Ammon's horn (tissue), 1 donor: ENCODE measurements around the gene ACAD10.
"Not testable (repeated sequence)": the region's sequence is repeated elsewhere in the genome, so short reads cannot be mapped to it uniquely, and the experiment has no call there.

ENCODE experiments used
- DNase-seq: peaks from one replicate; pipeline ENCODE4 v3.0.0-alpha.2; 2016; ENCODE audit warnings: low spot score

Gene ACAD10

DNA sequence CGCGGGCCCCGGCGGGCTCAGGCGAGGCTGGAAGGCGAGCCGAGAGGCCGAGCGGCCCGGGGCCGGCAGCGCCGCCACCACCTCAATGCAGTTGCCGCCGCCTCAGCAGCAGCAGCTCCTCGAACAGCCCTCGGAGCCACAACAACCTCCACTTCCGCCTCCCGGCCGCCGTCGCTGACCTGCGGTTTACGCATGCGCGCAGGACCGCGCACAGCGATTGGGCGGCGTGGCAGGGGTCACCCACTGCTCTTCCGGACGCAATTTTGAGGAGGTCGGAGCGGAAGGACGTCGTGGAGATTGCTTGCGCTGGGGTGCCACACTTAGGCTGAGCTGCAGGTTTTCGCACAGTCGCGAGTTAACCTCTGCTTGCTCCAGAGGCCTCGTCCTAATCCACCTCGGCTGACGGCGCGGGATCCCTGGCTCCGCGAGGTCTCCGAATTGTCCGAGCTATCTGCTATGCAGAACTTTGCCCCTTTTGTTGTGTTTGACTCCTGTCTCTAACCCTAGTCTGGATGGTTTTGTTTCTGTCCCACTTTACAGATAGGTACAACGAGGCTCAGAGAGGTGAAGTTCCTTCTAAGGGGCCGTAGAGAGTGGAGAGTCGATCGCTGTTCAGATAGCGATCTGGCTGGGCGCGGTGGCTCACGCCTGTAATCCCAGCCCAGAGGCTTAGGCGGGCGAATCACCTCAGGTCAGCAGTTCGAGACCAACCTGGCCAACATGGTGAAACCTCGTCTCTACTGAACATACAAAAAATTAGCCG is at the start of gene ACAD10, which contains the start of gene BRAP:
ACAD10 (plus strand) TSS at position 243 of the 763 bp plus-strand sequence. CDS start 6,657 bp downstream, outside the sequence.
BRAP (minus strand) TSS at position 146 of the 763 bp plus-strand sequence. CDS start 164 bp downstream, outside the sequence.
- DNase-seq, result peak; percentile 94

DNA sequence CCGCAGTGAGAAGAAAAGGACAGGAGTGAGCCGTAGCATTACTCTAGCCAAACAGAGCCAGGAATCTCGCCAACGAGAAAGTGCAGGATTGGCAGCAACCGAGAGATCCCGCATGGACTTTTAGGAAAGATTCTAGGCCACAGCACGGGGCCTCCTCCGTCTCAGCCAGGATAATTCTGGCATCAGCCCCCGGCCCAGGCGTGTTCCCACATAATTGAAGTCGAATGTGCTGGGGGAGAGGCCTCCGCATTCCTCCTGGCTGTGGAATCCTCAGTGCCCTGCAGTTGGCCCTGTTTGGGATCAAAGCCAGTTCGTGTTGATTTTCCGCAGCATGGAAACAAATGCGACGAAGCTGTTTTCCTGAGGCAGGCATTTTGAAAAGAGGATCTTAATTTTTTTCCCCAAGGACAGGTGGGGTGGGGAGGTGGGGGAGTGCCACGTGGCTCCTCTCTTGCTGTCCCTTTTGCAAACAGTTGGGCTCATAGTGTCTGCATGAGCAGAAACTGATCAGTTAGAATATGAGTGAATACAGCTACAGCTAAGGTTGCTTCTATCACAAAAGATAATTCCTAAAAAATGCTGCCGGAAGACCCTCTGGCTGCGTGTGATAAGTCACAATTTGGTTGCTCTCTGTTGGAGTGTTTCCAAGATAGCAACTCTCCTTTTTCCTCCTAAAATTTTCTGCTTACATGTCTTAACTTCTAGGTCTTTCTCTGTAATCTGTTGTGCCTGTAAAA is 49.5 kb upstream of the ACAD10 start:
- DNase-seq, result peak; percentile 67

DNA sequence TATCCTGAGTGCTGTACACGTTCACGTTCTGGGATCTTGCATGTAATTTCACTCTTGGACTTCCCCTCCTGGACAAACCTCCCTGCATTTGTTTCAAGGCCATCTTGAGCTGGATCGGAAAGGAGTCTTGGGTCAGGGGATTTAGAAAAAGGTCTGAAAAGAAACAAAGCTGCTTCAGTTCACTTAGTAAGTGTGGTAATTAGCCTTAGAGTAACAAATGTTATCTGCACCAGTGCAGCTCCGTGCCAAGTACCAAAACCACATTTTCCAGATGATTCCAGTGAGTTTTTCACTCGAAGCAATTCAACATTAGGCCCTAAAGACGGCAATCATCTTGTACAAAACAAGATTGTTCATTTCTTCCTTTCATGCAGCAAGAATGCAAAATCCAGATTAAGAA is 47.3 kb upstream of the ACAD10 start:
- no peak for DNase-seq

DNA sequence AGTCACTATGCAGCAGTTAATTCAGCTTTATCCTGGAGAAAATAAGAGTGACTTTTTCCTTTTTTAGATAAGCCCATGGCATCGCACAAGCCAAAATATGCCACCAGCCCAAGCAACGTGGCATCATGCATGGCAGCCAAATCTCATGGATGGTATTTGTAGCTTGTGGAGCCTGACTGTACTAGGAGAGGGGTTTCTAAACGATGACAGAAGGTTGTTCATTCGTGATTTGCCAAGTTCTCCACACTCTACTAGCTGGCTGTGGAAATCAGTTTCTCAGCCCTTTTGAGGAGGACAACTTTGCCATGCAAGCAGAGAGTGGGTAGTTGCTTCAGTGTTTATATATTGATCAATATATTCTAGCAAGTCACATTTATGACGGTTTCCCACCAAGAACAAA is 45.3 kb upstream of the ACAD10 start:
- DNase-seq, result peak; percentile 68

DNA sequence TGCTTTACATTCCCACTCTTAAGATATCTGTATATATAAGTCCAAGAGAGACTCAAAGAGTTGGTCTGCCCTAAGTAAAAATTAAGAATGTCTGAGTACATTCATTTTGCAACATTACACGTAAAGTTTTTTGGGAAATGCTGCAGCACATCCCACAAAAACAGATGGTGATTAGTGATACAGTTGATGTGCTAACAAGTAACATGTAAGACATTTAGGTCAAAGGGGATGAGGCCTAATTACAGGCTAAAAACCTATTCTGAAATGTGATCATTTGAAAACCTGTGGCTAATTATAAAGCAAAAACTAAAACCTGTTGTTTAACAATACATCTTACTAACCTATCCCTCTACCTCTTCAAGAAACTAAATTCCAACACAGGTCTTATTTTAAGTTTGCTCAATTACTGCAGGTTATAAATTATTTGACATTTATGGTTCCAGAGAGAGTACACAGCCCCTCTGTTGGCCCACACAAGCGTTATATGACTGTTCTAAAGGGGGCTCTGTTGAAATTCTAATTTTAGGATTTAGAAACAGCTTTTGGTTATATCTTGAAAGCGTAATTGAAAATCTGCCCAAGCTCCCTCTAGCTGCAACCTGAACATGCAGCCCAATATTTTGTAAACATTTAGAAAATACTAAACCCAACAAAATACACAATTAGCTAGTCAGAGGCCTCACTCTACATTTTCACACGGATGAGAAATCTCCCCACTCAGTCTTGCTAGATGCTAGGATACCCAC is 43.0 kb upstream of the ACAD10 start:
- no peak for DNase-seq

DNA sequence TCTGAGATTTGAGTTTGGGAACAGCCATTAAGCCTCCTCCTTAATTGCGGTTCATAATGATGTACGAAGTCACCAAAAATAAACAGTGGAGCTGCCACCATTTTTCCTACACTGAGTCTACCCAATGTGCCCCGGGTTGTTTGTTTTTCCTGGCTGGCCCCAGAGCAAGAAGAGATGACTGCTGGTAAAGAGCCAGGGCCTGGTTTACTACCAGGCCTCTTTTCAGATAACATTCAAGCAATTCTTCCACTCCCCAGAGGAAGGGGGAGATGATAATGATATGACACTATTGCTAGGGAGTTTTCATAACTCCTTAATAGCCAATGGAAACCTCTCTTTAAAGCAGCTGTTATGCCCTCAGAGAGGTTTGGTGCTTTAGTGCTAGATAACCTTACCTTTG is 42.4 kb upstream of the ACAD10 start:
- DNase-seq, result no peak

DNA sequence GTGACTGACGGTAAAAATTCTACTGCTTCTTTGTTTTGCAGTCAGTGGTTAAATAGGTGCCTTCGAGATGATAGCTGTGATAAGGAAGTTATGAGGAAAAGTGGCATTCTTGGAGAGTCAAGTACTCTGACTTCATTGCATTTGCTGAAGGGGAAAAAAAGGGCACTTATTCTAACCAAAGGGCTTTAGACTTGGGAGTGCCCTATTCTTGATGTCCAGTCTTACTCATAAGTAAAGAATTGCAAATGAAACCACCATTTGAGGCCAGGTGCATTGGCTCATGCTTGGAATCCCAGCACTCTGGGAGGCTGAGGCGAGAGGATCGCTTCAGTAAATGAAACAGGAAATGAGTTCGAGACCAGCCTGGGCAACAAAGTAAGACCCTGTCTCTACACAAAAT is 40.4 kb upstream of the ACAD10 start:
- no peak for DNase-seq

DNA sequence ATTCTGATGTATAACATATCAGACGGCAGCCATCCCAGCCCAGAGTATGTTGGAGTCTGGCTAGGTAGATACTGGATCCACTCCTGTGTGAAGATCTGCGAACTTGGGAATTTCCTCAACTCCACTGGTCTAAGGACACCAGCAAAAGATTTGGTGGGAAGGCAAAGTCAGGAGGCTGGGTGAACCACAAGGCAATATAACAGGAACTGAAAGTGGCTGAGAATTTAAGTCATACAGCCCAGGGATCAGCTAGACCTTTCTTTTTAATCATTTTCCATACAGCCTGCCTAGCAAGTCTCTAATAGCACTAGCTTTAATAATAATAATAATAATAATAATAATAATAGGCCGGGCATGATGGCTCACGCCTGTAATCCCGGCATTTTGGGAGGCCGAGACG is 34.9 kb upstream of the ACAD10 start:
- DNase-seq, result no peak

DNA sequence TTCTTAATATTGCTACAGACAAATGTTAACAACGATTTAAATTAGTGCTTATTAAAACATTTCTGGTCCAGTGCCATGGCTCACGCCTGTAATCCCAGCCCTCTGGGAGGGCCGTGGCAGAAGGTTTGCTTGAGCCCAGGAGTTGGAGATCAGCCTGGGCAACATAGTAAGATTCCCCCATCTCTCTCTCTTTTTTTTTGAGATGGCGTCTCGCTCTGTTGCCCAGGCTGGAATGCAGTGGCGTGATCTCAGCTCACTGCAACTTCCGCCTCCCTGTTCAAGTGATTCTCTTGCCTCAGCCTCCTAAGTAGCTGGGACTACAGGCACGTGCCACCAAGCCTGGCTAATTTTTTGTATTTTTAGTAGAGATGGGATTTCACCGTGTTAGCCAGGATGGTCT is 33.3 kb upstream of the ACAD10 start:
- not testable (repeated sequence) for DNase-seq

DNA sequence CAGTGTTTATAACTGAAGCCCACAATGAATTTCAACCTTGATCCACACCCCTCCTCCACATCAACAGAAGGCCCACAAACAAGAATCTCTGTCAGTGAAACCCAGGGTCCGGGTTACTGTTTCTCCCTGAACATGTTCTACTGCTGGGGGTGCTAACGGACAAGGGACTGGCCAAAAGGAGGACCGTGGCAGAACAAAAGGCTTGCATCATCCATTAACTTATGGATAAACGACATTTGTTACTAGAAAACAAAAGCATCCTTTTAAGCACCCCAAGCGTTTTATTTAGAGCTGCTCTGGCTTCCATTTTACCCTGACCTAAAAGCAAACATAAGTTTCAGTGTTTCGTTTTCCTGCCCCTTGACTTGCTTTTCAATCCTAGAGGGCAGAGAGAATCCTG is 32.3 kb upstream of the ACAD10 start:
- peak; percentile 27 for DNase-seq

DNA sequence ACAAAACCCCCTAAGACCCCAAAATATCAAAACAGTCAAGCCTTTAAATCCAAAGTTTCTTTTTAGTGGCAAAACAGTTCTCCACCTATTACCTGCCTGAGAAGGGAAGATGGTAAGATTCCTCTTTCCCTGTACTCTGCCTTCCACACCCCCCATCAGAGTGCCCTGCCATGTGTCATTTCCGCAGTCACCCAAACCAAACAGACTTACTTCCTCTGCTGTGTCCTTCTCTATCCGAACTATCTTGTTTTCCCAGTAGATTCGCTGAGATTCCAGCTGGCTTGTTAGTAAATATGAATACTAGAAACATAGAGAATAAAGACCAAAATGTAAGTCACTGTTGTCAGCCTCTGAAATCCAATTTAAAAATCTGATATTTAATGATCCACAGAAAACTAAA is 30.5 kb upstream of the ACAD10 start:
- DNase-seq, result no peak

DNA sequence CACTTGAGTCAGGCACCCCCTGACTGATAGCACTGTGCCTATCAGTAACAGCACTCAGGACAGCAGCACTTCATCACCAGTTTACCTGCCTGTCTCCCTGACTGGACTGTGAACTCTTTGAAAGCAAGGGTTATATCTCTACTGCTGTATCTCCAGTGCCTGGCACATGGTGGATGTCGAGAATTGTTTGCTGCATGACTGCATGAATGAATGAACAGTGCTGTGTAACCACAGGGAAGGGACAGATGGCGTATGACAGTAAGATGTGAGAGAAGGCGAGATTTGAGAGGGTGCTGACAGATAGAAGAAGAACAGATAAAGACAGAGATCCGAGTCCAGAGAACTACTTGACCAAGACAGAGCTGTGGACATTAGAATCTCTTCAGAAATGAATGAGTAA is 29.8 kb upstream of the ACAD10 start:
- no peak for DNase-seq

DNA sequence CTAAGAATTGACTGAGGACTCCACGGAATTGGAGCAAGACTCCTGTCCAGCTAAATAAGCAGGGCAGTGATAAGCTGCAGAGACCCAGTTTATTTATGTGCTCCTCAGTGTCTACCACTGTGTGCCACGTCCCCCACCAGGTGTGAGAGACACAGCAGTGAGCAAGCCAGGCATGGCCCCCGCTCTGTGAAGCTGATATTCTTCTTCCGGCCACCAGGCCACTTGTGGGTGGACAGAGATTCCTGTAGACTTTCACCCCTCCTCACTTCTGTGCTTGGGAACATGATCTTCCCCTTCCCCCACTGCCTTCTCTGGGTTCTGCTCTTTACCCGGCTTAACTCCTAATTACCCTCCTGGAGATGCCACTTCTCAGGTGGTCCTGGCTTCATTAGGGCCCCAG is 21.4 kb upstream of the ACAD10 start:
- DNase-seq, result no peak

DNA sequence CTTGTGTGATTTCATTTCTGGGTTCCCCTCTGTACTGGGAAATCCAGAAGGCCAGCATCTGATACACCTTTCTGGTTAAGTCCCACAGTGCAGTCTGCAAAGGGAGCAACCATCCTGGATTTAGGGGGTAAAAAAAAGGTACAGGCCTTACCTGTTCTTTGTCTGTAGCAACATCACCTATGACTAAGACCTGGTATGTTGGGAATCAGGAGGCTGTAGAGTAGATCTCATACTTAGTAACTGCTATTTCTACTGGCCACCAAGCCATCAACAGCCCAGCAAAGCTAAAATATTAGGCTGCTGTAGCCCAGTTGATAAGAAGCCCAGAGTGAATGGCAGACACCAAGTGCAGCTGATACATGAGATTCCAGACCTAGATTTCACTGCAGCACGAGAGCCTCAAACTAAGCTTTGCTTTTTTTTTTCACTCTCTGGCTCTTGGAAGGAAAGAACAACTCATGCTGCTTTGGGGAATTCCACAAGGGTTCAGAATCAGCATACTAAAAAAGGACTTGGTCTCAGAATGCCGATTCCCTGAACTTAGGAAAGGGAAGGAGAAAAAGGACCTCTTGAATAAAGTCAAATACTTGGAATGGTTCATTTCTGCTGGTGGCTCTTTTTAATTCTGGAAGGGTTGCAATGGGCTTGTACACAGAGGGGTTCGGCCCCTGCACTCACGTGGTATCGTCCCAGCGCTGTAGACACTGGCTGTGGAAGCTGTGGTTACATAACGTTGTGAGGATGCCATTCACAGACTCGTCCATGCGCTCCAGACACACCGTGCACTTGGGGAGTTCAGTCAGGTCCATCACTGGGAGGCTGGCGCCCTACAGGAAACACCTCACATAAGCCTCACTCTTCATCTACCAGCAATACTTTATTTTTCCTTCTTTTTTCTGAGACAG is 20.6 kb upstream of the ACAD10 start:
- DNase-seq, result peak; percentile 76

DNA sequence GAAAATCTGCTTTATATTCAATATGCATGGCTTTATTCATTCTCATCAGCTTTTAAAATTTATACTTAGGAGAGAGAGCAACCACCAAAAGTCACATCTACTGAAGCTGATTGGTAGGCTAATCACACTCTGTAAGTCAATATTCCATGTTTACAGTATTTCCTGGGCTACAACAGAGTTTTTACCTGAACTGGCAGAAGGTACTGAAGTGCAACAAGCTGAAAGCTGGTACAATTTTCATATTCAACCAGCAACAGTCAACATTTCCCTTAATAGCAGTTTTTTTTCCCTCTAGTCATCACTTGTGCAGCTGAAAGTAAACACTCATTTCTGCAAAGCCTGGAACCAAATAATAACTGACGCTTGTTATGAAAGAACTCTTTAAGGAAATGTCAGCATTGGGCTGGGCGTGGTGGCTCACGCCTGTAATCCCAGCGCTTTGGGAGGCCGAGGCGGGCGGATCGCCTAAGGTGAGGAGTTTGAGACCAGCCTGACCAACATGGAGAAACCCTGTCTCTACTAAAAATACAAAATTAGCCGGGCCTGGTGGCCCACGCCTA is 13.0 kb upstream of the ACAD10 start:
- DNase-seq, result no peak

DNA sequence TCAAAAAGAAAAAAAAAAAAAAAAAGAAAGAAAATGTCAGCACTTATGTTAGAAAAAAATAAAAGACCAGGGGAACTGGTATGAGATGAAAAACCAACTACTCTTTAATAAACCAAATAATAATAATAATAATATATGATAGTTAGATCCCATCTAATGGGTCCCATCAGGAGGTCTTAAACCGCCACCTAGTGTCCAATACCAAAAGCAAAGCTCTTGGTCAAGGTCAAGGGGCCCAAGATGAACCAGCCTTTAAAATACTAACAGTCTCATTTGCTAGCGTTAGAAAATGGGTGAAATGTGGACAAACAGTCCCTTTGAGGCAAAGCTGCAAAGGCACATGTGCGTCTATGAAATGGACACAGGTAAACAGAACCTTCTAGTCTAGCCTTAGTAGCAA is 12.3 kb upstream of the ACAD10 start:
- DNase-seq, result no peak

DNA sequence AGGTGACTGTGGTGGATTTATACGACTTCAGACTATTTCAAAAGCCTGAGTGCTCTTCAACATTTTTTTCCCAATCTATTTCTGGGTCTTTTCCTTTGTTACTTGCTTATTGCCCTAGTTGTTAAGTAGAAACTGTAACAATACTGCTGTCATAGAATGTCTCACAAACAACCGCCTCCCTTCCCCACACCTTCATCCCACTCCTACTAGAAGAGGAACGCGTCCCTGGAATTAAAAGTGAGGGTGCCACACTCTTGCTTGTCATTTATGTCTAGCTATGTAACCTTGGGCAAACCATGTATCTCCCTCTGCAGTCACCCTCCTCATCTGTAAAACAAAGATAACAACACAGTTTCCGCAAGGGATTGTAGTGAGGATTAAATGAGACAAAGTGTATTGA is 8.7 kb upstream of the ACAD10 start:
- DNase-seq, result no peak

DNA sequence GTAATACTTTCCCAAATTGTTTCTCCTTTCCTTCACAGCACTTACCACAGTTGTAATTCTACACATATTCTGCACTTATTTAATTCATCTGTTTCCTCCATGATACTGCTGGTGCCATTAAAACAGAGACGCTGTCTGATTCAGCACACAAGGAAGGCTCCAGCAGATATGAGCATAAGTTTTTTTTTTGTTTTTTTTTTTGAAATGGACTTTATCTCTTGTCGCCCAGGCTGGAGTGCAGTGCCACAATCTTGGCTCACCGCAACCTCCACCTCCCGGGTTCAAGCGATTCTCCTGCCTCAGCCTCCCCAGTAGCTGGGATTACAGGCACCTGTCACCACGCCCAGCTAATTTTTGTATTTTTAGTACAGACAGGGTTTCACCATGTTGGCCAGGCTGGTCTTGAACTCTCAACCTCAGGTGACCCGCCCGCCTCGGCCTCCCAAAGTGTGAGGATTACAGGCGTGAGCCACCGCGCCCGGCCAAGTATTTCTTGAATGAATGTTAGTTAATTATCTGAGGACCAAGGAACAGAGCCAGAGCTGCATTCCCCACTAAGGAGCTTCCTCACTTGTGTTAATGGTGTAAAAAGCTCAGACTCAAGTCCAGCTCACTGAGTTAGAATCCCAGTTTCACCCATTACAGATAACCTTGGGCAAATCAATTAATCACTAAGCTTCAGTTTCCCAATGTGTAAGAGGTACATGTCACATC is 1.2 kb upstream of the ACAD10 start:
- DNase-seq, result not testable (repeated sequence)

DNA sequence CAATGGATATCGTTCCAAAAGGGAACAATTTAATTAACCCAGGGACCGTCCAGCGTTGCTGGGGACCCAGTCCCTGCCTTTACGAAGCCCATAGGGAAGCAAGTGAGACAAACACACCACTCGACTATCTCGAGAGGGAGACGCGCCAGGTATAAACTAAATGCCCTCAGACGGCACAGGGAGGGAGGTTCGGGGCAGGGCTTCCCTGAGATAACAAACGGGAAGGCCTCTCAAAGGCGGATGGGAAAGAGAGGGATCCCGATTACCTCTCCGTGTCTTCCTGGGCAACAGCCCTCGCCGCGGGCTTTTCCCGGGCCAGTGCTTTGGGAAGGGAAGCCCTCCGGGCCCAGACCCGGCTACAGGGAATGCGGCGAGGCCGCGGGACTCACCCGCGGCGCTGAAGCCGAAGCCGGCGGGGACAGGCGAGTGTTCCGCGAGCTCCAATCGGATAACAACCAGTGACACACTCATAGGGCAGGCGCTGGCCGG is 487 bp upstream of the ACAD10 start:
- no peak for DNase-seq

DNA sequence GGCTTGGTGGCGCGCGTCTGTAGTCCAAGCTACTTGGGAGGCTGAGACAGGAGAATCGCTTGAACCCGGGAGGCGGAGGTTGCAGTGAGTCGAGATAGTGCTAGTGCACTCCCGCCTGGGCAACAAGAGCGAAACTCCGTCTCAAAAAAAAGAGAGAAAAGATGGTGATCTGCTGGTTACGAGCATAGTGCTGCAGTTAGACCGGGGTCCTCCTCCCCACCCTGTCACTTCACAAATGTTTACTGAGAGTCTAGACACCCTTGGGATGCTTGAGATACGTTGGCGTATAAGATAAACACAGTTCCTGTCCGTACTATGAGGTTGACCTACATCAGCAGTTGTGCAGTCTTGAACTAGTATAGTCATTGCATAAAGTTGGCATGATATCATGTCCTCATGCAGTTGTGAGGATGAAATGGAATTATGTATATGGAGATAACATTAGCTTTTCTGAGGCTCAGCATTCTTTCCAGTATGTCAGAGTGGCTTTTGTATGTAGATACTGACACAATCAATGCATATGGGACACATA is 787 bp downstream of the ACAD10 start:
- DNase-seq, result no peak
